ENCODE data around the gene VRK1. TPM values are rescaled to one million over a fixed set of nuclear protein-coding genes. Genes with fewer than 3 reads are reported as not detected.

The VRK1 gene
- polyA plus RNA-seq, 1 of the 3 experiments (the other 2 are of a cell fraction) = 9.1 TPM

DNA sequence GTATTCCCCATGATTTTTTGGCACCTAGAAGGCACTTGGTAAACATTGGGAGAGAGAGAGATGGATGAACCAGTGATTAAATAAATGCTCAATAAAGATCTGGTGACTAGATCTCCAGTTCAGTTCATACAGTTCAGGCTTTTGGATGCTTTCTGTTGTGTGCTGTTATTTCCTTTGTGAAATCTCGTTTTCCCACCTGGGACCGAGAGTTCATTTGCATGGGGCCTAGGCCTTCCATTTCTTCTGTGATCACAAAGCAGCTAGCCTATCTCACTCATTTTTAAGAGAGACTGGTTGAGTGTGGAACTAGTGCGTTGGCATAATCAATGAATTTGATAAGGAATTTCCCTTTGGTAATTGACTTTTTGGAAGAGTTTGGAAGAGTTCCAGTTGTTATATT is 104.0 kb downstream of the VRK1 start:
- POLR2A ChIA-PET = no interaction called here

More for the DNA sequence above, 104.0 kb downstream of the VRK1 start:
- Histone ChIP-seq H4K20me1 (ENCODE audit: insufficient read depth) (no peaks in the 10 kb centered on the region), H3K9ac (no peak overlapping the region), H3K79me2 (ENCODE audit: insufficient read depth) (no peaks in the 10 kb centered on the region), H3K4me2 (no peak overlapping the region), H3K9me3 (no peaks in the 10 kb centered on the region), H3K27ac (ENCODE audit: low read depth in 2 of 2, low read length in 1 of 2) (no peak overlapping the region), H3K27me3 (ENCODE audit: insufficient read depth) (no peaks in the 10 kb centered on the region), H3K36me3 (replicated peaks in 1 of 2; ENCODE audit: control insufficient read depth in 1 of 2, insufficient read depth in 2 of 2, low read length in 1 of 2) (no peaks in the 10 kb centered on the region), H3F3A (replicated peaks; ENCODE audit: insufficient read depth) (no peaks in the 10 kb centered on the region), H3K4me3 (ENCODE audit: low read depth in 2 of 2, low read length in 1 of 2) (no peak overlapping the region), H2AFZ (ENCODE audit: low read depth) (no peak overlapping the region), H3K4me1 (ENCODE audit: control insufficient read depth in 1 of 2, insufficient read depth in 2 of 2, low read depth in 1 of 2, low read length in 1 of 2) (no peaks in the 10 kb centered on the region), H3K9me2 (no peaks in the 10 kb centered on the region)
- CTCF ChIA-PET = no interaction called here
- DNase-seq = no peak
- TF ChIP-seq RAD21 (IDR thresholded peaks at IDR 0.05; ENCODE audit: low read length) = no peak
- TF ChIP-seq TEAD4 (IDR thresholded peaks at IDR 0.05; ENCODE audit: borderline replicate concordance, insufficient read depth) = no peak
- no peak for TF ChIP-seq EZH2phosphoT487 (IDR thresholded peaks at IDR 0.05; ENCODE audit: borderline replicate concordance, low read depth)
- no peak for TF ChIP-seq YY1 (IDR thresholded peaks at IDR 0.05; ENCODE audit: low read depth)
- no peak for TF ChIP-seq ZBTB33 (IDR thresholded peaks at IDR 0.05; ENCODE audit: borderline replicate concordance, low read depth)
- TF ChIP-seq CTCF (IDR thresholded peaks at IDR 0.05) = no peak
- TF ChIP-seq MXI1 (IDR thresholded peaks at IDR 0.05; ENCODE audit: low read depth, low read length) = no peak
- no peak for TF ChIP-seq TCF12 (IDR thresholded peaks at IDR 0.05)
- TF ChIP-seq, protein P1, sequence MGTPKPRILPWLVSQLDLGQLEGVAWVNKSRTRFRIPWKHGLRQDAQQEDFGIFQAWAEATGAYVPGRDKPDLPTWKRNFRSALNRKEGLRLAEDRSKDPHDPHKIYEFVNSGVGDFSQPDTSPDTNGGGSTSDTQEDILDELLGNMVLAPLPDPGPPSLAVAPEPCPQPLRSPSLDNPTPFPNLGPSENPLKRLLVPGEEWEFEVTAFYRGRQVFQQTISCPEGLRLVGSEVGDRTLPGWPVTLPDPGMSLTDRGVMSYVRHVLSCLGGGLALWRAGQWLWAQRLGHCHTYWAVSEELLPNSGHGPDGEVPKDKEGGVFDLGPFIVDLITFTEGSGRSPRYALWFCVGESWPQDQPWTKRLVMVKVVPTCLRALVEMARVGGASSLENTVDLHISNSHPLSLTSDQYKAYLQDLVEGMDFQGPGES (IDR thresholded peaks at IDR 0.05; ENCODE audit: low read depth, low read length) = no peak
- no peak for TF ChIP-seq REST (IDR thresholded peaks at IDR 0.05; ENCODE audit: low read depth, low read length)
- no peak for TF ChIP-seq NRF1 (IDR thresholded peaks at IDR 0.05; ENCODE audit: low read depth, low read length)
- no peak for TF ChIP-seq NFIC (IDR thresholded peaks at IDR 0.05; ENCODE audit: borderline replicate concordance)
- TF ChIP-seq MEF2A (IDR thresholded peaks at IDR 0.05; ENCODE audit: borderline replicate concordance, low read depth) = no peak
- TF ChIP-seq RFX5 (IDR thresholded peaks at IDR 0.05; ENCODE audit: low read length) = no peak
- no peak for TF ChIP-seq USF2 (IDR thresholded peaks at IDR 0.05; ENCODE audit: borderline replicate concordance, low read depth, low read length)
- no peak for TF ChIP-seq FOXM1 (IDR thresholded peaks at IDR 0.05; ENCODE audit: low read depth)
- TF ChIP-seq CHD2 (IDR thresholded peaks at IDR 0.05; ENCODE audit: low read length, partially characterized antibody) = no peak
- no peak for TF ChIP-seq SIN3A (IDR thresholded peaks at IDR 0.05; ENCODE audit: borderline replicate concordance, low read depth, low read length)
- TF ChIP-seq EP300 (IDR thresholded peaks at IDR 0.05; ENCODE audit: borderline replicate concordance in 1 of 2, low read depth in 1 of 2, low read length in 1 of 2) = no peak
- TF ChIP-seq POLR2AphosphoS5 (IDR thresholded peaks at IDR 0.05; ENCODE audit: low read depth, low read length) = no peak
- WGBS (ENCODE audit: low lambda C conversion rate) = 96% methylated on average over 3 of the region's 3 CpGs

Measured in SK-N-SH (cell line).